Fibroblast of lung (primary cell): ENCODE data around the gene GRID1. TPM values are rescaled to one million over a fixed set of nuclear protein-coding genes. Genes with fewer than 3 reads are reported as not detected.

Experiments used
- DNase-seq, 2 donors: peaks; one replicate each; pipeline versions ENCODE4 v3.0.0 to v3.0.0-alpha.2; 2010; ENCODE audit warnings: low read depth in 2 of 2
- H2AFZ ChIP-seq: 2 replicates; pipeline ENCODE4 v1.5.1; 2012; ENCODE audit warnings: low read length, control low read depth, inconsistent platforms
- H3K27ac ChIP-seq: 2 replicates; pipeline ENCODE4 v1.5.1; 2011; ENCODE audit warnings: low read length, control low read depth; ENCODE audit not compliant: insufficient read depth
- H3K27me3 ChIP-seq: 2 replicates; pipeline ENCODE4 v1.5.1; 2011; ENCODE audit warnings: mild to moderate bottlenecking, low read length; ENCODE audit not compliant: control insufficient read depth, insufficient read depth
- H3K36me3 ChIP-seq: 2 replicates; pipeline ENCODE4 v1.5.1; 2011; ENCODE audit warnings: low read length; ENCODE audit not compliant: control insufficient read depth, insufficient read depth
- H3K4me1 ChIP-seq: 2 replicates; pipeline ENCODE4 v1.5.1; 2011; ENCODE audit warnings: low read length; ENCODE audit not compliant: control insufficient read depth, insufficient read depth; ENCODE audit errors: extremely low read depth
- H3K4me2 ChIP-seq: 2 replicates; pipeline ENCODE4 v1.5.1; 2011; ENCODE audit warnings: low read length, control low read depth; ENCODE audit not compliant: insufficient read depth; ENCODE audit errors: extremely low read depth
- H3K4me3 ChIP-seq, 4 experiments: fragments of 200-600 bp in 1 of 4; sonication (generic) in 1 of 4; replicated peaks in 1 of 4; 2 replicates each; pipeline ENCODE4 v1.5.1; 2011 to 2016; ENCODE audit warnings: low read length in 4 of 4, low read depth in 3 of 4, mild to moderate bottlenecking in 3 of 4, control low read depth in 2 of 4, inconsistent platforms in 1 of 4, mixed read lengths in 1 of 4; ENCODE audit not compliant: insufficient read depth in 1 of 4; ENCODE audit errors: control extremely low read depth in 1 of 4
- H3K79me2 ChIP-seq: 2 replicates; pipeline ENCODE4 v1.5.1; 2012; ENCODE audit warnings: mild to moderate bottlenecking, low read length, inconsistent platforms; ENCODE audit not compliant: control insufficient read depth, insufficient read depth
- H3K9ac ChIP-seq: 2 replicates; pipeline ENCODE4 v1.5.1; 2011; ENCODE audit warnings: mild to moderate bottlenecking, low read length, control low read depth; ENCODE audit not compliant: insufficient read depth
- H3K9me3 ChIP-seq: 2 replicates; pipeline ENCODE4 v1.5.1; 2012; ENCODE audit warnings: low read depth, low read length; ENCODE audit not compliant: control insufficient read depth, insufficient read depth
- H4K20me1 ChIP-seq: 2 replicates; pipeline ENCODE4 v1.5.1; 2011; ENCODE audit warnings: low read length; ENCODE audit not compliant: control insufficient read depth, insufficient read depth; ENCODE audit errors: extremely low read depth
- EZH2 ChIP-seq: IDR thresholded peaks from 2 replicates; pipeline ENCODE4 v1.5.1; 2012; ENCODE audit warnings: low read length, control low read depth, mild to moderate bottlenecking; ENCODE audit errors: missing control alignments
- polyA plus RNA-seq, 2 donors: library from polyadenylated mRNA; depleted of rRNA in 1 of 2; stranded (reverse) in 1 of 2; unstranded in 1 of 2; fragments of >200 nt; gene quantifications; 2 replicates each; pipeline ENCODE4 v1.2.1, GENCODE V29; 2011 to 2012; ENCODE audit warnings: missing spikeins in 1 of 2
- total RNA-seq: library from RNA; depleted of rRNA; stranded (reverse); fragments of >200 nt; gene quantifications from 2 replicates; pipeline ENCODE4 v1.2.1, GENCODE V29; 2014
- TF ChIP-seq, protein P1 (sequence below), 2 donors: IDR thresholded peaks in 1 of 2; conservative IDR thresholded peaks in 1 of 2; 1 replicate in 1 of 2; 2 replicates in 1 of 2; pipeline ENCODE4 v1.5.1; 2011 to 2012; ENCODE audit warnings: low read length in 2 of 2, control low read depth in 1 of 2, inconsistent platforms in 1 of 2, low read depth in 1 of 2, mild to moderate bottlenecking in 1 of 2

GRID1 gene
- total and polyA plus RNA-seq, 2 donors (not counting 1 experiment from before 2014, with no cell fraction given), result 0.03 to 0.33 TPM

DNA sequence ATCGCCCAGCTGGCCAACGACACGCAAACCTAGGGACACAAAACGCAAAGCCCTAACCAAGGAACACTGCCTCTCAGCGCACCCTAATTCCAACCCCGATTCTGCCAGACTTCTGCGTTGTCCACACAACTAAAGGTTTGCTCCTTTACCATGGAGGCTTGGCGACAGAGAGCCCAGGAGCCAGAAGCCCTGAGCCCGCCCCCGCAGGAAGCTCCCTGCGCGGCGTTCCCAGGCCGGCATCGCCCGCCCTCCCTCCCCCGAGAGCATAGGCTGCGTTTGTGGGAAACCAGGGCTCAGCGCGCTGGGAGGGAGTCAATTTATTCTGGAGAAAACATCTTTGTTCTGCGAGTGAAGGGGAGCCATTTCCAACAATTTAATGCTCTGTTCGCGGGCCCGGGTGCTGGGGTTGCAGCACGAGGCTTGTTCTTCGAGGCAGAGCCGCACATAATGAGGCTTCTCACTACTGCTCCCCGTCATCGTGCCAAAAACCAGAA is 103.9 kb downstream of the GRID1 start:
- TF ChIP-seq, protein P1, sequence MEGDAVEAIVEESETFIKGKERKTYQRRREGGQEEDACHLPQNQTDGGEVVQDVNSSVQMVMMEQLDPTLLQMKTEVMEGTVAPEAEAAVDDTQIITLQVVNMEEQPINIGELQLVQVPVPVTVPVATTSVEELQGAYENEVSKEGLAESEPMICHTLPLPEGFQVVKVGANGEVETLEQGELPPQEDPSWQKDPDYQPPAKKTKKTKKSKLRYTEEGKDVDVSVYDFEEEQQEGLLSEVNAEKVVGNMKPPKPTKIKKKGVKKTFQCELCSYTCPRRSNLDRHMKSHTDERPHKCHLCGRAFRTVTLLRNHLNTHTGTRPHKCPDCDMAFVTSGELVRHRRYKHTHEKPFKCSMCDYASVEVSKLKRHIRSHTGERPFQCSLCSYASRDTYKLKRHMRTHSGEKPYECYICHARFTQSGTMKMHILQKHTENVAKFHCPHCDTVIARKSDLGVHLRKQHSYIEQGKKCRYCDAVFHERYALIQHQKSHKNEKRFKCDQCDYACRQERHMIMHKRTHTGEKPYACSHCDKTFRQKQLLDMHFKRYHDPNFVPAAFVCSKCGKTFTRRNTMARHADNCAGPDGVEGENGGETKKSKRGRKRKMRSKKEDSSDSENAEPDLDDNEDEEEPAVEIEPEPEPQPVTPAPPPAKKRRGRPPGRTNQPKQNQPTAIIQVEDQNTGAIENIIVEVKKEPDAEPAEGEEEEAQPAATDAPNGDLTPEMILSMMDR (conservative IDR thresholded peaks at IDR 0.05 in 1 of 2, IDR thresholded peaks at IDR 0.05 in 1 of 2; ENCODE audit: low read depth in 1 of 2, low read length in 2 of 2), result no peak
- no peak for TF ChIP-seq EZH2
- no peak overlapping the region for H2AFZ ChIP-seq
- no peak overlapping the region for H3K27ac ChIP-seq
- DNase-seq, result peak in 1 of 2 donors; percentile 6
- H3K4me3 ChIP-seq, result no peak overlapping the region
- H3K9ac ChIP-seq, result no peak overlapping the region
- H4K20me1 ChIP-seq, result no peaks in the 10 kb centered on the region
- H3K4me2 ChIP-seq, result no peak overlapping the region
- no peaks in the 10 kb centered on the region for H3K27me3 ChIP-seq
- no peaks in the 10 kb centered on the region for H3K36me3 ChIP-seq
- H3K79me2 ChIP-seq, result no peaks in the 10 kb centered on the region
- H3K4me1 ChIP-seq, result no peaks in the 10 kb centered on the region
- H3K9me3 ChIP-seq, result no peaks in the 10 kb centered on the region

DNA sequence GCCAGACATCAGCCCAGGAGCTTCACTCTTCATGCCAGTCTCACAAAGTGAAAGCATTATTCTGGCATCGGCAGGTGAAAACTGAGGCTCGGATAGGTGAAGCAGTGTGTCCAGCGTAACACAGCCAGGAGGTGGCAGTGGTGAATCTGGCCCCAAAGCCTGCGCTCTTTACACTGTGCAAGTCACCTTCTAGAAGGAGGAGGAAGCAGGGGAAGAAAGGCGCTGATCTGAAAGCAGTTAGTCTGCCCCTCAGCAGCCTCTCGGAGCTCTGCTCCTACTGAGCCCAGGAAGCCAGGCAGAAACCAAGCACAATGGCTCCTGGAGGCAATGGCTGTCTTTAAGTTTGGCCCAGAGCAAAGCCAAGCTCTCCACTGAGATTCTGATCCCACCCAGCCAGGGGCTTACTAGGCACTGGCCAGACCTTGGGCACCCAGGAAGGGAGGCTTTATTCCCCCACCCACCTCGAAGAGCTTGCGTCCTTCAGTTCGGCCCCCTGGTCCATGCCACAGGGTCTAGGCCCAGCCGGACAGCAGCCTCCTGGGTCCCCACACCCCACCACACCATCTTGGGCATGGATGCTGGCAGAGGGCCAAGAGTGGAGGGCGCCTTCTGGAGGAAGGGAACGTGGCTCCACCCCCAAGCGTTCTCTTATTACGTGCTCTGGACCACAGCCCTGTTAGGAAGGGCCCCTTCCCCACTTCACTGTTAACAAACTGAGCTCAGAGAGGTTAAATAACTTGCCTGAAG is 104.5 kb downstream of the GRID1 start:
- Histone ChIP-seq H3K9ac (no peak overlapping the region), H3K9me3 (no peaks in the 10 kb centered on the region), H2AFZ (no peak overlapping the region), H3K27me3 (no peaks in the 10 kb centered on the region), H3K36me3 (no peaks in the 10 kb centered on the region), H3K79me2 (no peaks in the 10 kb centered on the region), H3K4me2 (no peak overlapping the region), H3K27ac (no peak overlapping the region), H4K20me1 (no peaks in the 10 kb centered on the region), H3K4me3 (no peak overlapping the region), H3K4me1 (no peaks in the 10 kb centered on the region)
- TF ChIP-seq, protein P1 (conservative IDR thresholded peaks at IDR 0.05 in 1 of 2, IDR thresholded peaks at IDR 0.05 in 1 of 2; ENCODE audit: low read depth in 1 of 2, low read length in 2 of 2), result no peak
- TF ChIP-seq EZH2, result no peak
- DNase-seq, result no peak

DNA sequence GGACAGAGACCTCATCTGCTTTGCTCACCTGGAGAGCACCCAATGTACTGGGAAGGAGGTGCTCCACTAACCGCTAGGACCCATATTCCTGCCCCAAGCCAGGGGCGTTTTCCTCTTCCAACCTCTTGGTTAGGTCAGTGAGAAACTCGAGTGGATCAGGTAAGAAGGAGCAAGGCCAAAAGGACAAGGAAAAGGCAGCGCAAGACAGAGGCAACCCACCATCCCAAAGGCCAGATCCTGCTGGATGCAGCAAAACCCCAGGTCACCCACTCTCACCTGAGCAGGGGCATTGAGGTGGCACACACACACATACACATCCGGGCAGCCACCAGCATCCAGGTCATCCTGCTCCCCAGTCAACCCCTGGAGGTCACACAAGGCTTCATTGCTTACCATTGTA is 105.1 kb downstream of the GRID1 start:
- Histone ChIP-seq H3K4me1 (no peaks in the 10 kb centered on the region), H3K36me3 (no peaks in the 10 kb centered on the region), H3K27ac (no peak overlapping the region), H3K4me3 (no peak overlapping the region), H2AFZ (no peak overlapping the region), H3K9me3 (no peaks in the 10 kb centered on the region), H3K27me3 (no peaks in the 10 kb centered on the region), H3K4me2 (no peak overlapping the region), H3K9ac (no peak overlapping the region), H4K20me1 (no peaks in the 10 kb centered on the region), H3K79me2 (no peaks in the 10 kb centered on the region)
- TF ChIP-seq, protein P1 (conservative IDR thresholded peaks at IDR 0.05 in 1 of 2, IDR thresholded peaks at IDR 0.05 in 1 of 2; ENCODE audit: low read depth in 1 of 2, low read length in 2 of 2), result no peak
- no peak for TF ChIP-seq EZH2
- DNase-seq, result no peak
